Brain microvascular endothelial cell (primary cell): ENCODE measurements around the gene PSTPIP1.
A peak's percentile ranks its signal among the peaks of the same experiment; 100 is the strongest.

Experiments used
- DNase-seq: peaks from one replicate; pipeline ENCODE4 v3.0.0-alpha.2; 2020
- H3K27ac ChIP-seq: fragments of 250-450 bp; sonication (Bioruptor Pico); 2 replicates; pipeline ENCODE4 v1.5.1; 2020; ENCODE audit warnings: mild to moderate bottlenecking, moderate library complexity
- H3K27me3 ChIP-seq: fragments of 250-450 bp; sonication (Bioruptor Pico); replicated peaks from 2 replicates; pipeline ENCODE4 v1.5.1; 2020; ENCODE audit warnings: mild to moderate bottlenecking
- H3K36me3 ChIP-seq: fragments of 250-450 bp; sonication (Bioruptor Pico); replicated peaks from 2 replicates; pipeline ENCODE4 v1.5.1; 2020; ENCODE audit warnings: mild to moderate bottlenecking
- H3K4me3 ChIP-seq: 2 replicates; pipeline ENCODE4 v1.5.1; 2011; ENCODE audit warnings: low read depth, mild to moderate bottlenecking, control low read depth, low read length, moderate library complexity
- CTCF ChIP-seq: IDR thresholded peaks from 2 replicates; pipeline ENCODE4 v1.5.1; 2011; ENCODE audit warnings: low read depth, mild to moderate bottlenecking, moderate library complexity, low read length, control low read depth, inconsistent platforms; ENCODE audit errors: missing control alignments
- in situ Hi-C: cut with HindIII; loops from 2 replicates; pipeline ENCODE4 v1.10.0; 2017; ENCODE audit warnings: low sequenced_read_pairs, low pct_ligation_motif_present

The PSTPIP1 gene

GRCh38 chr15:77063249-77063648 is 68.3 kb downstream of the PSTPIP1 start:
- Histone ChIP-seq H3K27ac (no peak overlapping the region), H3K4me3 (no peak overlapping the region), H3K27me3 (no peaks in the 10 kb centered on the region), H3K36me3 (no peaks in the 10 kb centered on the region)
- TF ChIP-seq CTCF, result no peak
- DNase-seq, result no peak
- in situ Hi-C loops, result no loop called here

GRCh38 chr15:77064063-77064462 is 69.1 kb downstream of the PSTPIP1 start:
- H3K4me3 ChIP-seq, result no peak overlapping the region
- H3K36me3 ChIP-seq, result no peaks in the 10 kb centered on the region
- no peak overlapping the region for H3K27ac ChIP-seq
- TF ChIP-seq CTCF, result no peak
- in situ Hi-C loops, result no loop called here
- no peaks in the 10 kb centered on the region for H3K27me3 ChIP-seq
- no peak for DNase-seq

GRCh38 chr15:77064539-77065308 is 69.8 kb downstream of the PSTPIP1 start:
- no peak overlapping the region for H3K27ac ChIP-seq
- H3K27me3 ChIP-seq, result no peaks in the 10 kb centered on the region
- peak; percentile 18 for DNase-seq
- H3K4me3 ChIP-seq, result no peak overlapping the region
- TF ChIP-seq CTCF, result no peak
- no peaks in the 10 kb centered on the region for H3K36me3 ChIP-seq
- in situ Hi-C loops, result no loop called here

- no peak for TF ChIP-seq CTCF
- H3K36me3 ChIP-seq, result no peaks in the 10 kb centered on the region
- no peak overlapping the region for H3K27ac ChIP-seq
- H3K4me3 ChIP-seq, result no peak overlapping the region
- no peaks in the 10 kb centered on the region for H3K27me3 ChIP-seq
- in situ Hi-C loops, result no loop called here
- DNase-seq, result no peak
Measured at GRCh38 chr15:77066971-77067690, 72.2 kb downstream of the PSTPIP1 start.

- Histone ChIP-seq H3K27ac (no peak overlapping the region), H3K27me3 (no peaks in the 10 kb centered on the region)
Measured at GRCh38 chr15:77067691-77068367, 72.9 kb downstream of the PSTPIP1 start.

More at GRCh38 chr15:77067691-77068367, 72.9 kb downstream of the PSTPIP1 start:
- H3K36me3 ChIP-seq, result no peaks in the 10 kb centered on the region
- in situ Hi-C loops, result no loop called here
- DNase-seq, result no peak
- TF ChIP-seq CTCF, result no peak
- H3K4me3 ChIP-seq, result no peak overlapping the region
